NCI-H2196 treated with DMSO at 0.1 percent for 48 hours (cell line): Measurements from ENCODE around the gene STPG1.

Source experiments
- DNase-seq: peaks from one replicate; lab custom pipeline; 2025; ENCODE audit not compliant: unreplicated experiment; lab: John Stamatoyannopoulos, UW

Gene STPG1

DNA sequence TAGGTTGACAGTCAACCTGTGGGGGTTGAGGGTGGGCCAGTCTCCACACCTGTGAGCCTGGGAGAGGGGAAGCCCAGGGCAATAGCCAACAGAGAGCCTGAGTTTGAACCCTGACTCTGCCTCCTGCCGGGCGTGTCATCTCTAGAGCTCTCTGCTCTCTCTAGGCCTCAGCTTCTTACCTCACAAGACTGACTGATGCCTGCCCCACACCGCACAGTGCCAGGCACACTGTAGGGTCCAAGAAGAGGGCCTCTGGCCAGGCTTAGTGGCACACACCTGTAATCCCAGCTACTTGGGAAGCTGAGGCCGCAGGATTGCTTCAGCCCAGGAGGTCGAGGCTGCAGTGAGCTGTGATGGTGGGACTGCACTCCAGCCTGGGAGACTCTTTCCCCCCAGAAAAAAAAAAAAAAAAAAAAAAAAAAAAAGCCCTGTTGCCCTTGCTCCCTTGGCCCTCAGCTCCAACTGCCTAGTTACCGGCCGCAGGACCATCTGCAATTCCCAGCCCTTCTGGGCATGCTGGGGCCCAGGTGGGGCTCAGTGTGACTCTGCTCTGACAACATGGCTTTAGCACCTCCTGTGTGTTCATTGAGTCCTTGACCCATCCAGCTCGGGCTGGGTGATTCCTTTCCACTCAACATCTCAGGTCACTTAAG is 69.4 kb downstream of the STPG1 start:
- no peak for DNase-seq

DNA sequence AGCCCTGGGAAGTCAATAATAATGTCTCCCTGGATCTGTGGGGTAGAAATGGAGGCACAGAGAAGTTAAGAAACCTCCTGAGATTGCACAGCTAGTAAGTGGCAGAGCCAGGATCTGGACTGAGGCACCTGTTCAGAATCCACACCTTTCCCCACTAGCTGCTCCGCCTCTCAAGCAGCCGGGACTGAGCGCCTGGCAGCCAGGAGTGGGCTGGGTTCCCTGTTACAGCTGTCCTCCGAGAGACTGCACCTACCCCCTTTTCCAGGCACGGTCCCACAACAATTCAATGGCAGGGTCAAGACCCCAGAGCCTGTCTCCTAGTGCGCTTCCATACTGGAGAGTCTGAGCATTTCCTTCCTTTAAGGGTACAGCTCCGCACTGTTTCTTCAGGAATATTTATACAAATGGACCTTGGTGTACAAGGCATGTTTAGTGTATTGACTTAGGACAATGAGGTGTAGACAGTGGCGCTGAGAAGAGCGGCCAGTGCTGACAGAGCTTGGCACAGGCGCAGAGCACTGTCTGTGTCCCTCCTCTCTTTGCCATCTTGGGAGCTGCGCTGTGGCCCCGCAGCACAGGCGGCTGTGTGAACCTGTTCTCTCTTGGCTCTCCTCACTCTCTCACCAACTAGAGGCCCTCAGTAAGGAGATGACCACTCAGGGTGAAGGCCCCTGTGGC is 70.0 kb downstream of the STPG1 start:
- no peak for DNase-seq

DNA sequence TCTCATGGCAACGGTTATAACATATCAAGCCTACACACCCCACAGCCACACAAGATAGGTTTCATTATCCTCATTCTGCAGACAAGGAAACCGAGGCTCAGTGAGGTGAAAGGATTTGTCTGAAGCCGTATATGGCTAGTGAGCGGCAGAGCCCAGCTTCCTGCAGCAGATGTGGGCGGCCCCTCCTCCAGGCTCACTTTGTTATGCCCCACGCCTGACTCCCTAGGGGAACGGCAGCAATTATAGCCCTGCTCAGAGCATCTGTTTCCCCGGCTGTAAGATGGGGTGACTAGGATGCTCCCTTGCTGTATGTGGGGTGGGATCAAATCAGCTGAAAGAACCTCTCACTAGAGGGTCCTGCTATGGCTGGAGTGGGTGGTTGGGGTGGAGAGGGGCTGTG is 72.3 kb downstream of the STPG1 start:
- no peak for DNase-seq

DNA sequence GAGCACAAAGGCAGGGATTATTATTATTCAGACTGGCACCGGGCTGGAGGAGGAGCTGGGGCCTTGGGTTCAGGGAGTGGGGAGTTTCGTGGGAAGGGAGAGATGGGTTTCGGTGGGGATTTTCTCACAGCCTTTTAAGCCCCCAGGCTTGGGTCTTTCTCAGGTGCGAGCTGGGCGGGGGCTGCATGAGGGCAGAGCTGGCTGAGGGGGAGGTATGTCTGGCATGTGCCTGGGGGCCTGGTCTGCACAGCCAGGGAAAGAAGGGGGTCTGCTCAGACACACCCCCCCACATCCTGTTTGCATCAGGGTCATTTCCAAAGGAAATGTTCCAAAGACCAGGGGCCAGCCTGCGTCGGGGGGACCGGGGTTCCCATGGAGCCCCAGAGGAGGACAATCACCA is 72.8 kb downstream of the STPG1 start:
- no peak for DNase-seq

DNA sequence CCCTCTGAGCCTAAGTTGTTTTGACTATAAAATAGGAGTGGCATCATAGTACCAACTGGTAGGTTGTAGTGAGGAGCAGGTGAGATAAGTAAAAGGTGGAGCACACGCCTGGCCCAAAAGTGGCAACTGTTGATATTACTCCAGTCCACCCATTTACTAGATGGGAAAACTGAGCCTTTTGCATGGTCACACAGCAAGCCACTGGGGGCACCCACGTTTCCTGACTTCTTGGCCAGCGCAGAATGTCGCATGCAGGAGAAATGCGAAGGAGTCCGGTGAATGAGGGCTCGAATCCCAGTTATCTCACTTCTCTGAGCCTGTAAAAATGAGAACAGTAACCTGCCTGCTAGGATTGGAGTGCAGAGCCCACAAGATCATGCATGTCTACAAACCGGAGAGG is 73.6 kb downstream of the STPG1 start:
- no peak for DNase-seq

DNA sequence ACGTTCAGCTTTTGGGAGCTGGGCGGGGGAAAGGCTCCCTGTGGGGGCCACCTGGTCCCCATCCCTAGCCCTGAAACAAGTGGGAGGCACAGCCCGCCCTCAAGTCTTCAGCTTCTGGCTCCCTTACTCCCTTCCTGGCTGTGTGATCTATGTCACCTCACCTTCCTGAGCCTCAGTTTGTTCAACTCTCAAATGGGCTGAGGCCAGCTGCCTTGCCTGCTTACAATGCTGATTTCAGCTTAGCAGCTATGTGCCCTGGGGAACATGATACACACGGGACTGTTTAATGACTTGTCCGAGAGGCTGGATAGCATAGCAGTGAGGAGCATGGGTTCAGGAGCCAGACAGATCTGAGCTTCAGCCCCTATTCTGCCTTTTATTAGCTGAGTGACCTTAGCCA is 75.1 kb downstream of the STPG1 start:
- no peak for DNase-seq

DNA sequence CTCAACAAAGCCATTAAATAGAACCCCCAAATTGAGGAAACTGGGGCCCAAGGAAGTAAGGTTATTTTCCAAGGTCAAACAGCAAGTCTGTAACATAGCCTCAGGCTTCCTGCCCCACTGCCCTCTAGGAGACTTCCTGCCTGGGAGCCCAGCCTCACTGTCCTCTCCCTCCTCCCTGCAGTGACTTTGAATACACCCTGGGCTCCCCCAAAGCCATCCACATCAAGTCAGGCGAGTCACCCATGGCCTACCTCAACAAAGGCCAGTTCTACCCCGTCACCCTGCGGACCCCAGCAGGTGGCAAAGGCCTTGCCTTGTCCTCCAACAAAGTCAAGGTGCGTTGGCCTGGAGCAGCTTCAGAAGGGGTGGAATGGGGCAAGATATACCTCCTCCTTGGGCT is 76.1 kb downstream of the STPG1 start:
- DNase-seq = no peak

DNA sequence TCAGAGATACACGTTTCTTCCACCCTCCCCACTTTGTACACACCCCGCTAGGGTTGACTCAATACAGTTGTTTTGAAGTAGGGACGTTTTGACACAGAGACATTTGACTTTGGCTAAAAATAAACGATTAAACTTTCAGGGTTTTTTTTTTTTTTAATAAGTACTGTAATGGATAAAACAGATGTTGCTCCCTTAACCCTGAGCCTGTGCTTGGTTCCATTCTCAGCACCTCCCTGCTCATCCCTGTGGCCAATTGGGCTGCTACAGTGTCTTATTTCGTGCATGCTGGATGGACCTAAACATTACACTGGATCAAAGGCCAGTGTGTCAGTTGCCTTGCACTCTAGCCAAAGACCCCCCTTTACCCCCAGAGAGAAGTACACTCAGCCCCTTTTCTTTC is 77.5 kb downstream of the STPG1 start:
- DNase-seq = no peak

DNA sequence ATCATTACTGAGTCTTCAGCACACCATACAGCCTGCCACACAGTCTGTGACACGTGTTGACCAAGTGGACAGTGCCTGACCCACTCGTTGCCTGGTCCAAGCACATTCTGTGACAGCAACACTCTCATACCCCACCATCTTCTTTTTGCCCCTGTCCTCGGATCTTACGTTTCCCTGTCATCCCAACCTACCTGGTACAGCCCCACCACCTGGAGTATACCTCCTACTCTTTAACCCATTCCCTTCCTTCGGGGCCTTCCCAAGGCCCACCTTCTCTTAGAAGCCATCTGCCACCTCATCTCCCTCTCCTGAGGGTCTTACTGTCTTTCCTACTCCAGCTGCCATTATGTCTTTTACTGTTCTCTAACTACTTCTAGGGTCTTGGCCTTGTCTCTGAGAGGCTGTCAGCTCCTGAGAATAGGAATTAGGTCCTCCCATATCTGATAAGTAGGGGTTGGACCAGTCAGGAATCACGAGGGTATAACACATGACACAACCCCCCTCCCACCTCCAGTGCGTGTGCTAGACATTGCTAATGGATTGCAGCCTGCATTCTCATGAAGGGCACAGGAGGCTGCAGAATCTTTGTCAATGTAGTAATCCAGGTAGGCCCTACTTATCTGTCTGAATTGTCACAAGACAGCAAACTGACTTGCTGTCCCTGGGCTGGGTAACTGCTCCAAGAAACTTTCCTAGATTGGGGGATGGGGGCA is 81.5 kb downstream of the STPG1 start:
- no peak for DNase-seq

DNA sequence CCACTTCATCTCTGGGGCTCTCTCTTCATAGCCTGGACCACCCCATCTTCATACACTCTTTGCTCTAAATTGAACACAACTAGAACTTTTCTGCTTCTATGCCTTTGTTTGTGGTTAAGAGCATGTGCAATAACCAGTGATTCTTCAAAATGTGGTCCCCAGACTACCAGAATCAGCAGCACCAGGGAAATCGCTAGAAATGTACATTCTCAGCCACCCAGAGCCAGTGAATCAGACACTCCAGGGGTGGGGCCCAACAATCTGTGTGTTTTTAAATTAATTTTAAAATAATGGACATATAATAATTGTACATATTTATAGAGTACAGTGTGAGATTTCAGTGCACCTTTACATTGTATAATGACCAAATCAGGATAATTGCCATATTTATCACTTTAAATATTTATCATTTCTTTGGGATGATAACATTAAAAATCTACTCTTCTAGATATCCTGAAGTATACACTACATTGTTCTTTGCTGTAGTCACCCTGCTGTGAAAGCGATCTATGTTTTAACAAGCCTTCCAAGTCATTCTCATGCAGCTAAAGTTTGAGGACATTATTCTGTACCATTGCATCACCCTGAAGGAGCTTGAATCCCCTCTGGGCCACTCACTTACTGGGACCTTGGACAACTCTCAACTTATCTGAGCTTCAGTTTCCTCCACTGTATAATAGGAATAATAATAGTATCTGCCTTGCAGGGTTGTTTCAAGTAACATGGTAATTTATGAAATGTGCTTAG is 83.6 kb downstream of the STPG1 start:
- DNase-seq = no peak

DNA sequence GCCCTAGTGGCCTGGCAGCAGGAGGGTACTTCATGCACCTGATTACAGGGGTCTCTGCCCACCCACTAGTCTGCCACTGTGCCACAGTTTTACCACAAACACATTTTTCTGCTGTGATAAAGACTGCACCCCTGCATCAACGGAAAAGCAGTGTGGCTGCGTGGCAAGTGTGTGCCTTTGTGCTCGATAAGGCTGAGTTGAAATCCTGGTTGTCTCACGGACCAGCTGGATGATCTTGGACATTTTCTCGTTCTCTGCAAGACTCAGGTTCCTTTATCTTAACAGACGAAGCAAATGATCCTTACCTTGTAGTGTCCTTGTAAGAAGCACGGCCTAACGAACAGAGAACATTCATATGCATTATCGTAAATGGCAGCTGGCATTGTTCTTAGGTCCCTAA is 84.3 kb downstream of the STPG1 start:
- DNase-seq = no peak

DNA sequence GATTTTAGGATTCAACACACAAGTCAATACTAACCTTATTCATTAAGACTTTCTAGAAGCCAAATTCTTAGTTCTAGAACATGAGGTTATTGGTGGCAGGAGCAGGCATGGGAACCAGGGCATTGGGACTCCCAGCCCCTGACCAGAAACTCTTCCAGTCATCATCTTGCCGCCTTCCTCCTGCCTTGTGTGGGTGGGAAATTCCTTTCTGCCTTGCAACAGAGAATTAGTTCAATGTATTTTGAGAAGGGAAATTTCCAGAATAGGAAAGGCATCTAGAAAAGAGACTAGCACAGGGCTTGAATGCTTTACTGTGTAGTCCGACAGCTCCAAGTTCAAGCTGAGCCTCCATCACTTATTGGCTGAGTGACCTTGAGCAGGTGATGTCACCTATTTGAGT is 85.7 kb downstream of the STPG1 start:
- DNase-seq = no peak

DNA sequence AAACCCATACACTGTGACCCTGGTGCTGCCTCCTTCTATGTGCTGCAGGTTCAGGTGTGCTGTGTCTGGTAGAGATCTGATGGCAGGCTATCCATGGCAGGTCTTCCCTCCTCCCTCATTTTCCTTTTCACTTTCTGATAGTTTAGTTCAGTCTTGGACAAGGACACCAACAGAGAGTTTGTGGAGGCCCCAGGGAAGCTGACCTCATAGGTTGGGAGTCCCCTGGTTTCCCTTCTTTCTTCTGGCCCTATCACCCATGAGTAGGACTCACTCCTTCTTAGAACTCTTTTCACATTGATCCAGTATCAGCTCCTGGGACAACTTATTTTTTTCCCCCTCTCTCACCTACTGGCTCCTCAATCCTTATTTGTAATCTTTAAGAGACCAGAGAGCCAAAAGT is 86.1 kb downstream of the STPG1 start:
- DNase-seq = no peak

DNA sequence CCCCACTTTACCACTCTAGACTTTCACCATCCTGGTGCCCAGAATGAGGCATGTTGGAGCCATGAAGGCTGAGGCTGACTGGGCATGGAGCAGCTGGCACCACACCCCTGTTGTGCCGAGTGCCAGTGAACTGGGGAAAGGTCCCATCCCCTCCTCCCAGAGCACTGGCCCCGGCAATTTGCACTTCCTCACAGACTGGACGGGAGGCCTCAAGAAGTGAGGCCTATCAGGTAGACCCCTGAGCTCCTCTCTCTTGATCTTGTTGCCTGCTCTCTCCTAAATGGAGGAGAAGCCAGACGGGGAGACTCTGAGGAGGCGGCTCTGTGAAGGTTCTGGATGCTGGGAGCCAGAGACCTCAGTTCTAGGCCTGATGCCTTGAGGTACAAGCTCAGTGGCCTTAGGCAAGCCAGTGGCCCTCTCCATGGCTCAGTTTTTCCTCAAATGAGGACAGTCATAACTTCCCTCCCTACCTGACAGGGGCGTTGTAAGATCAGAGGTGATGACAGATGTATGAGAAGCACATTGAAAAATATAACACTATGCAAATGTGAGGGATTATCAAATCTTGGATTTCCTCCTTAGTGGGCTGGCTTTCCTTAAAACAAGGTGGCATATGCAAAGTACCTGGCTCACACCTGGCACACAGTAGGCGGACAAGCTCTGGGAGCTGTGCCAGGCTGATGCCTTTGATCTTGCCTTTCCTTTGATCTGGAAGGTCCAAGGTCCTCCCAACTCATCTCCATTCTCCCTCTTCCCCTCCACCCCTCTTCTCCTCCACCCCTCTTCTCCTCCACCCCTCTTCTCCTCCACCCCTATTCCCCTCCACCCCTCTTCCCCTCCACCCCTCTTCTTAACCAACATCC is 87.8 kb downstream of the STPG1 start:
- no peak for DNase-seq

DNA sequence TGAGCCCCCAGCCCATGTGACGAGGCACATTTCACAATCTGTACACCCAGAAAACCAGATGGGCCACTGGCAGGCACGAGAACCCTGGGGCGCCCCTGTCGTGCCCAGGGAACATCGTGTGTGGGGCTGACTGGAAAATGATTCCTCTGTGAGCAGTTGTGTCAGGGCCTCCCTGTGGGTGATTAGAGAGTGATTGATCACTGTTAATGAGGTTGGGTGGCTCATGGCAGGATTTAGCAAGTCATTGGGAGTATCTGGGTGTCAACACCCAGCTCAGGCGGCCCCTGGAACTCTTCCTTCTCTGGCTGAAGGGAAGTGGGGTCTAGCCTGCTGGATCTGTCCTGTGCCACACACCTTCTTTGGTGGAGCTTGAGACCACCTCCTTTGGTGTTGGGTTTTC is 88.7 kb downstream of the STPG1 start:
- no peak for DNase-seq

DNA sequence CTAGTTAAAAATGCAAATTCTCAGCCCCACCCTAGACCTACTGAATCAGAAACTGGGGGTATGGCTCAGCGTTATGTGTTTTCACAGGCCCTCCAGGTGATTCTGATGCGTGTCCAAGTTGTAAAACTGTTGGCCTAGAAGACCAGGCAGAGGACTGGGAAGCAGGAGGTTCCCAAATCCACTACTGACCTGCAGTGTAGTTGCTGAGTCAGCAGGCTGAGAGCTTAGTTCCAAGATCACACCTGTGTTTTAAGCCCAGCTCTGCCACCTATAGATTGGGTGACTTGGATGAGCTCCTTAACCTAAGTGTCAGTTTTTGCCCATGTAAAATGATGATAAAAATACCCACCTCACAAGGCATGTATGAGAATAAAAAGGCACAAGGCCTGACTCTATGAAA is 90.3 kb downstream of the STPG1 start:
- no peak for DNase-seq

DNA sequence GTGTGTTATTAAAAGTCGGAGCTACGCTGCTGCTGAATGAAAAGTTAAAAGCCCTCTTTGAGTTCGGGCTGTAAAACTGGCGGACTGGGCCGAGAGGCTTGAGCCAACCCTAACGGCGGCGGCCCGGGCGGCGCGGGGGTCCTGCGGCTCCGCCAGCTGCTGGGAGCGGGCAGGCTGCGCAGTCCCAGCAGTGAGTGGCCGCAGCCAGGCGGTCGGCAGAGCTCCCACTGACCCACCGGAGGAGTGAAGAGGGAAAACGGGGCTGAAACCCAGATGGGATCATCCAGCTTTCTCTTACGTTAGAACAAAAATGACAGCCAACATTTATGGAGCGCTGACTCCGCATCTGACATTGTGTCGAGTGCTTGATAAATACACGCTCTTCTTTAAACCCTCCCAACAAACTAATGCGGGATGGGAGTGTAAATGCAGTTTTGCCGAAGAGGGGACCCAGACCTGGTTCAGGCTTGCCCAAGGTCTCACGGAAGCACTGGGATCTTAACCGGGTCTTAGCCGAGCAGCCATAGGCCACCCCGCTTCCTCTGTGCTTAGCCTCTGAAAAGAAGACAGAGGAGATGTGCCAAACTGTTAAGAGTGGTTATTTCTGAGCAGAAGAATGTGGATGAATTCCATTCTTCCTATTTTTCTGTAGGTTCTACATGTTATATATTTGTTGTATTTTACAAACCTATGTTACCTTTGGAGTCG is 91.0 kb downstream of the STPG1 start:
- no peak for DNase-seq

DNA sequence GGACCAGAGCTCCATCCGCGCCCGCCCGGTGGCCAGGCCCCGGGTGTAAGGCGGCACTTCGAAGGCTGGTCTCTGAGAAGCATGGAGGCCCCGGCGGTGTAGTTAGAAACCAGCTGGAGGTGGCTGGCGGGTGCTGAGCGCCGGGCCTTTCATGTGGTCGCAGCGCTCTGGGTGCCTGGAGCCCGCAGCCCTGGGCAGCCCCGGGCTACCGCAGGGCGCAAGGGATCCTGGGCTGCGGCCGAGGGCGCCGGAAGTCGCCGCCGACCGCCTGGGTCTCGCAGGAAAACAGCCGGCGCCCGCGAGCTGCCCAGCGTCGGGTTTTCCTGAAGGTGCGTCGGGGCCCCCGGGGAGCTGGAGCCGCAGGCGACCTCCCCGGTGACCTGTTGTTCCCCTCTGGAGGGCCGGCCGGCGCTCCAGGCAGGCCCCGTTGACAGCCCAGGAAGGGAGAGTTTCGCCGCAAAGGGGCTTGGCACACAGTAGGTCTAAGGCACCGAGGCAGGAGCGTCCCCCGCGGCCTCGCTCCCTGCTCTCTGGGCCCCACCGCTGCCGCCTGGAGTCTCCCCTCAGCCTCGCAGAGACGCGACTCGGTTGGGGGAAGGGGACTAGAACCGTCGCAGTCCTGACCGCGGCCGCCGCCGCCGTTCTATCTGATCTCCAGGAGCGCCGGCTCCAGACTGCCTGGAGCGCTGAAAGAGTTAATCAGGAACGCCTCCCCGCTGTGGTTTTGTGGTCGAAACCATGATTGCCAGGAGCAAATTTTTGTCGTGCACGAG is 91.7 kb downstream of the STPG1 start:
- no peak for DNase-seq

DNA sequence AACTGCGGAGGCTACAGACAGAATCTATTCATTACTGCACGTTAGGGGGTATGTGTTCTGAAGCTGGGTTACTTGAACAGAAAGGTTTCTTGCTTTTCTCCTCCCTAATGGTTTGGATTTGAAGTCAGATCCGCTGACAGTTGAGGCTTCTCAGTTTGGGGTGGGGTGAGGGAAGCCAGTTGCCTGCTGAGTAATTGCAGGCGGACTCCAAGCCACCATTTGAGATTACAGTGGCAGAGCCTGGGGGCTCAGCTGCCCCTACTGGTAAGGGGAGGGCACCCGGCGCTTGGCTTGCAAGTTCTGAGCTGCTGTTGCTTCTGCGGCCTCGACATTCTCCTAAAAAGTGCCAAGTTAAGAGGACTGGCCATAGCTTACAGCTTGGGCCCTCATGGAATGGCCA is 92.5 kb downstream of the STPG1 start:
- no peak for DNase-seq

DNA sequence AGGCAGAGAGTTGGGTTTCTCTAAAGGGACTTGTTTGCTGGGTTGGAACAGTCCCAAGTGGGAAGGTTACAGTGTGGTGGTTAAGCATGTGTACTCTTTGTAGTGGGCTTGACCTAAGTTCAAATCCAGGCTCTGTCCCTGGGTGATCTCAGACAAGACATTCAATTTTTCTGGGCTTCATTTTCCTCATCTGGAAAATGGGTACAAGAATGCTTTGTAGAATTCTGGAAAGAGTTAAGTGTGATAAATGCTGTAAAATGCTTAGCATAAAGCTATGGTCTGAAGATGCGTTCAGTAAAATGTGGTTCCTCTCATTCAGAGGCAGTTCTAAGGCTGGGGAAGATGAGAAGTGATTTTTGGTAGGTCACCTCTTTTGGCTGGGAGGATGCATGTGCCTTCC is 93.6 kb downstream of the STPG1 start:
- no peak for DNase-seq
